T-helper 1 cell (primary cell): Measurements from ENCODE around the gene ENHO.

ENCODE experiments used
- DNase-seq, 5 donors: peaks; one replicate each; pipeline ENCODE4 v3.0.0-alpha.2; 2012 to 2020

The ENHO gene

DNA sequence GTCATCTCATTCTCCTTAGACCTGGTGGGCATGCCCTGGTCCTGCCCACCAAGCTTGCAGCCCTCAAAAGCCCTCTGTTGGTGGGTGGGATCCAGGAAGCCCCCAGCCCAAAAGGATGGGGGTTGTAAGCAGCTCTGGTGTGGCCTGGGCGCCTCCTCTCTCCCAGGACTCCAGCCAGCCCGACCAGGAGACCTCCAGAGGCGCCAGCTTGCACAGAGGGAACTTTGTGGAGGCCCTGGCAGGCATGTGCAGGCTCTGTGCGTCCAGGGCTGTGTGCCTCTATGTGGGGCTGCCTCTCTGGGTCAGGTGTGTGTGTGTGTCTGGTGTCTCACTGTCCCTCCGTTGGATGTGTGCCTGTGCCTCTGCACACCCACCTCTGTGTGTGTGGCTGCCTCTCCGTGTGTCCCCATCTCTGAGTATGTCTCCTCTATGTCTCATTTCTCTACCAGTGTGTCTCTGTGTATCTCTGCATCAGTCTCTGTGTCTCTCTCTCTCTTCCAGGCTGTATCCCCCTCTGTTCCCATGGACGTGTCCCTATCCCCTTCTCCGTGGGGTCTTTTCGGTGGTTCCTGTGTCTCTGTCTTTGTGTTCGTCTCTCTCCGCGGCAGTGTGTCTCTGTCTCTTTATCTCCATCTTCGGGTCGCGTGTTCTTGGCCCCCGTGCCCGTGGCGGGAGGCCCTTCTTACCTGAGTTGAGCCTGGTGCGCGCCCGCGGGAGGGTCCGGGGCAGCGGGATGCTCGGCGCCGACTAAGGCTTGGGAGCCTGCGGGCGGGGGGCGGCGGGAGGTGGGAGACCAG, 501 bp downstream of the ENHO start:
- DNase-seq: no peak

DNA sequence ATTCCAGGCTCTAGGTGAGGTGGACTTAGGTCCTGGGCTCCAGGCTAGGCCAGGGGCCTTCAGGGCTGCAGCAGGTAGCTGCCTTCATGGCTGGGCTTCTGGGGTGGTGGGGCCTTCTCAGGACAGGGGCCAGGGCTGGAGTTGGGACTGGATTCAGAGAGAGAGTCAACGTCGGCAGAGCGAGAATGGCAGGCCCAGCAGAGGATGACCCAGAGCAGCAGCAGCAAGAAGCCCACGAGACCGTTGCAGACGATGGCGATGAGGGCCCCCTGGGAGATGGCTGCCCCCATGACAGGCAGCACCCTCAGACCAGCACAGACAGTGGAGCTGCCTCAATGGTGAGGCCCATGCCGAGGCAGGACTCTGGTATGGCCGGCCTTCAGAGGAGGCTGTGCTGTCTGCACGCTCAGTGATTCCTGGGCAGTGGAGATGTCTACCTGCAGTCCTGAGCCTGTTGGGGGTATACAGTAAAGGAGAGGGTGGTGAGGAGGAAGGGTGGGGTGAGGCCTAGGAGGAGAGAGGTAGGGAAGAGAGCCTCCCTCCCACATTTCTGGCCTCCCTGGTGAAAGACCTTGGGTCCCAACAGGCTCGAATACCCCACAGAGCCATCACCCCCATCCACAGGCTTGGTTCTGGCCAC, 1.3 kb downstream of the ENHO start:
- no peak for DNase-seq

DNA sequence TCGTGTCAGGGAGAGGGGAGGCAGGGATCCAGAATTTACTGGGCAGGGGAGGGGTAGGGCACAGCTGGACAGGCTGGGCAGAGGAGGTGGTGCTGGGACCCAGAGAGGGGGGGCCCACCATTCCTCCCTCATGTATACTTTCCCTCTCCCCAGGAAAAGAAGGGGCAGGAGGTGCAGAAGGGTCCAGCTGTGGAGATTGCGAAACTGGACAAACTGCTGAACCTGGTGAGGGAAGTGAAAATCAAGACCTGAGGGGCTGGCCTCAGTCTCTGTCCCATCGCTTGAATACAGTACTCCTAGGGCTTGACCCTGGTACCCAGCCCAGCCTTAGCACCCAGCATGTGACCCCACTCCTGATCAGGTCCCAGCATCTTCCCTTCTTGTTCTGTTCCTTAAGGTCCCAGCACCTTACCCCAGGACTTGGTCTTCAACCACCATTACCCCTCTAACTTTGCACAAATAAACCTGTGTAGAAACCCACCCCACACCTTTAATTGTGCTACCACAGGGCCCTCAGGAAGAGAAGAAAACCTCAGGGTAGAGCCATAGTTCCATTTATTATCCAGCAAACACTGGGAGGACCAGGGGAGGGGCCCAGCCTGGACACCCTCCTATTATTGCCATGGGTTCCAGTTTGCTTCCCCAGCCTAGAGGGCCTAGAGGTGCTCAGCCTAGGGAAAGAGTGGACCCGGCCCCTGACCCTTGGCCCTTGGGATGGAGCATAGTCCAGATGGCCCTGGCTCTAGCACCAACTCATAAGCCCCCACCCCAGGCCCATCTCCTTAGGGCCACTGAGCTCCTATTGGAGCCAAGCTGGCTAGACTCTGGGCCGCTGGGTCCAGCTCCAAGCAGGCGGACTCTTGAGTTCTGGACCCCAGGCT, 2.0 kb downstream of the ENHO start:
- DNase-seq: no peak

DNA sequence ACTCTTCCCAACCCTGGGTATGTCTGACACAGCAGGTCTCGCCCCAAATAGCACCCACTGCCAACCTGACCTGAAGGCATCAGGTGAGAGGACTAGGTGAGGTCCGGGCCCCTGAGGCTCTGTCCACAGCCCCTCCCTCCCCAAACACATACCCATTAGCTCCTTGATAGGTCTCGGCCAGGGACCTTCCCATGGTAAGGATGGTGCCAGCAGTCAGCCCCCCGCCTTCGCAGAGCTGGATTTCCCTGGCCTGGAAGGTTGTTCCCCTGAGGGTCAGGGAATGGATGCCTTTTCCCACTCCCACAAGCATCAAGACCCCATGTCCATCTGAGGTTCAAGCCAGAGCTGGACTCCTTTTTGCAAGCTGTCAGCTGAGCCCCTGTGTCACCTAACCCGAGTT, 2.7 kb downstream of the ENHO start:
- no peak for DNase-seq

DNA sequence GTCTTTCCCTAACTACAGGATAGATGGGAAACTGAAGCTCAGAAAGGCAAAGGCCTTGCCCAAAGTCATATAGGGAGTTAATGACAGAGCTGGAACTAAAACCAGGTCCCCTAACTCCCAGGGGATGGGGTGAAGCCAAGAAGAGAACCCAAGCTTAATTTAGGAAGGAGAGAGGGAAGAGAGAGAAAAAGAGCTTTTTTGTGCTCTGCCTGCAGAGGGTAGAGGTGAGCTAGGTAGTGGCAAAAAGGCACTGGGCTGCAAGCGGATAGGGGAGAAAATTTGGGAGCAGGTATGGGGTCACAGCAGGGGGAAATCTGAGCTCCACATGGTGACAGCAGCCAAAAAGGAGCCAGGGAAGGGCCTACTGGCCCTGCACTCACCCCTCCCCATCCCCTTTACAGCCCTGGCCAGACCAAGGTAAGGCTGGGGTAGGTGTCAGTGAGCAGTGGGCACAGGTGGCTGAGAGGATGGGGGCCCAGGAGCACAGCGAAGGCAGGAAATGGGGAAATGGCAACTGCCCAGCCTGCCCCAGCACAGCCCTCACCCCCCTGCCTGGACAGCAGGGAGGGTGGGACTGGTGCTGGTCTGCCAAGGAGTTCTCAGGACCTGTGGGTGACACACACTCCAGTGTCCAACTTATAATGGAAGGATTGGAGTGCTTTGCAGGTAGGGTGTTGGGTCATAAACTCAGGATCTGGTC, 3.3 kb downstream of the ENHO start:
- DNase-seq: no peak

DNA sequence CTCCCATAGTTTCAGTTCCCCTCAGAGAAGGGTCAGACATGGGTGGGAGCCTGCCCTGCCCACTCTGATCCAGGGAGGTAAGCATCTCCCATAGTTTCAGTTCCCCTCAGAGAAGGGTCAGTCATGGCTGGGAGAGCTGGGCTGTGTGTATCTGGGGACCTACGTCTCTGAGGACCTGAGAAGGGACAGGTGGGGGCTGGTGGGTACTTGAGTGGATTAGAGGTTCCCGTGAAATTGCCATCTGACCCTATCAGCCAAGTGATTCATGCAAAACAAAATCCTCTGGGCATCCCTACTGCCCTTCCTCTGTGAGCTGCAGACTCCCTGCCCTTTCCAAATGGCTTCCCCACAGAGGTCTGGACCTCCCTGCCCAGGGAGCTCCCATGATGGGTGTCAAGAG, 3.9 kb downstream of the ENHO start:
- DNase-seq: no peak

DNA sequence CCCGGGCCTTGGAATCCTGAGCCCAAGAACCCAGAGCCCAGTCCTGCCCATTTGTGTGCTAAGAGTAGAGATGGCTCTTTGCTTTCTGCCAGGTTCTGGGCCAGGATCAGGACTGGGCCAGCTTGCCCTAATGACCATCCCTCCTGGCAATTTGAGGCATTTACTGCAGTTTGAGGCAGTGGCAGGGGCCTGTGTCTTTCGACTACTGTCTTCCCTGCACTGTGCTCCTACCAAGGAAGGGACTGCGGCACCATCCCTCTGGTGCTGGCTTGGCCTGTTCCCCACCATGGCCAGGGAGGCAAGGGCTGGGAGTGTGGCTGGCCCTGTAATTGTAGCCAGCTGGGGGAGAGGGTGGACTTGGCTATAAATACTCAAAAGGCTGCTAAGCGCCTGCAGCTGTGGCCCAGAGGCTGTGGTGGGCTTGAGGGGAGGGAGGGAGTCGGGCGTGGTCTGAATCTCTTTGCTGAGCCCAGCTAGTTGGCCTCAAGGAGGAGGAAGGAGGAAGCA, 4.6 kb downstream of the ENHO start:
- DNase-seq: no peak

DNA sequence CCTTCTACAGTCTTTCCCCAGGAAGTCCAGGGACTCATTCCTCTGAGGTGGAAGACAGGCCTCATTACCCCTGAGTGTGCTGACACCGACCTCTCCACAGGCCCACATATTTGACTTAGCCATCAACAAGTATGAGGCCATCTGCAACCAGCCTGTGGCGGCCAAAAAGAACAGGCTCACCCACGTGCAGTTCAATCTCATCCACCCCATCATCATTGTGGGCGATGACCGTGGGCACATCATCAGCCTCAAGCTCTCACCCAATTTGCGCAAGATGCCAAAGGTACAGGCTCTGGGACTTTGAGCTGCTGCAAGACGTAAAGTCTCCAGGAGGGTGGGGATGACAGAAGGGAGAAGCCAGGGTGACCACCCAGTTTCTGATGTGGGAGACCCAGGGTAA, 5.6 kb downstream of the ENHO start:
- no peak for DNase-seq

DNA sequence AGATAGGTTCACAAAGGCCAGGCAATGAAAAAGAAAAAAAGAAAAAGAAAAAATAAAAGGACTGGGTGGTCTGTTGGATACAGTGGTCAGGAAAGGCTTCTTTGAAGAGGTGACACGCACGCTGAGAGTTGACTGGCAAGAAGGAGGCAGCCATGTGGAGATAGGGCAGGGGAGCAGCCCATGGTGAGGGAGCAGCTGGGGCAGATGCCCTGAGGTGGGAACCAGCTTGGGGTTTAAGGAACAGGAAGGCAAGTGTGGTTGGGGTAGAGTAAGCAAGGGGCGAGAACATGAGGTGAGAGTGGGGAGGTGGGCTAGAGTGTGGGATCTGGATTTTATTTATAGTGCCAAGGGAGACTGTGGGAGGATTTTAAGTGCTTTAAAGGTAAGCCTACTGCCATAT, 6.8 kb downstream of the ENHO start:
- no peak for DNase-seq

DNA sequence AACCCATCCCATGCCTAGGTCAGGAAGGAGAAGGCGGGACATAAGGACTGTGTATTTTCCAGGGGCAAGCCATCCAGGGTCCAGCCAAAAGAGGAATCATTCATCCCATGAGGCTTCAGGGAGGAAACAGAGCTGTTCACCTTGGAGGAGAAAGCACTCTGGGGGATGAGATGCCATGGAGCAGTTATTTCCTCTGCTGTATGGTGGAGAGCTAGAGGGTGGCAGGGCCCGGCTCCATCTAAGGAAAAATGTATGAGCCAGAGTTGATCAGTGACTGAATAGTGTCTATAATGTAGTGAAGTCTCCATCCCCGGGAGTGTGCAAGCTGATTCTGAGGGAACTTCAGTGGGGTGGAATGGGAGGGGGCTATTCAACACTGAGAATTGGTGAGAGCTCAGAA, 8.0 kb downstream of the ENHO start:
- no peak for DNase-seq

DNA sequence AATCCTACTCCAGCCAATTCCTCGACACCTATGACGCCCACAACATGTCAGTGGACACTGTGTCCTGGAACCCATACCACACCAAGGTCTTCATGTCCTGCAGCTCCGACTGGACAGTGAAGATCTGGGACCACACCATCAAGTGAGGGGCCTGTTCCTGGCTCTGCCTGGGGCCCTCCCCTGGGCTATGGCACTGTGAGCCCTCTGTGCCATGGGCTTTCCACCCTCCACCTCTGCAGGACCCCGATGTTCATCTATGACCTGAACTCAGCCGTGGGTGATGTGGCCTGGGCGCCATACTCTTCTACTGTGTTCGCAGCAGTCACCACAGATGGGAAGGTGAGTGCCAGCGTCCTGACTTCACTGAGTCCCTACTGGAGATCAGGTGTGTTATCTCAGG, 8.4 kb downstream of the ENHO start:
- no peak for DNase-seq

DNA sequence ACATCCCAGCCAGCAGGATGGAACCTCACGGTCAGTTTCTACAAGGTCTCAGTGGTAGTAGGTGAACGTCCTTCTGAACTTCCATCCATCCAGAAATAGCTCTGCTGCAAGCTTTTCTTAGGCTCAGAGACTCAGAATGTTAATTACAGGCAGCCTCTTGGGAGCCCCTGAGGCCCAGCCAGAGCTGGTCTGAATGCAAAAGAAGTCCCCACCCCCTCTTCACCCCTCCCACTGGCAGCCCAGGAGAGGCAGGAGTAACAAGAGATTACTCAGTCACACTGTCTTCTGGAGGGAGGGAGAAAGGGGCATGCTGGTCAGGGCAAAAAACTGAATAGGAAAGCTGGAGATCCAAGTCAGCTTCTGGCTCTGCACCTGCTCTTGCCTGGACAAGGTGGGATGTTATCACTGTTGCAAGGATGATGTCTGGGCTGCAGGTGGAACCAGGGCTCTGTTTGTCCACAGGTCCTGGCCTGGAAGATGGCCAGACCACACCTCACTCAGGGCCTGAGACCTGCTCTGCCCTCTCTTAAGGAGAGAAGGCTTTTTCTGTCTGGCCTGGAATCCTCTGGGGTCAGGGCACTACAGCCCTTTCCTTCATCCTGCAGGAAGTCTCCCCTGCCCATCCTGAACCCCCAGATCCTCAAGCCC, 9.1 kb downstream of the ENHO start:
- DNase-seq: no peak

DNA sequence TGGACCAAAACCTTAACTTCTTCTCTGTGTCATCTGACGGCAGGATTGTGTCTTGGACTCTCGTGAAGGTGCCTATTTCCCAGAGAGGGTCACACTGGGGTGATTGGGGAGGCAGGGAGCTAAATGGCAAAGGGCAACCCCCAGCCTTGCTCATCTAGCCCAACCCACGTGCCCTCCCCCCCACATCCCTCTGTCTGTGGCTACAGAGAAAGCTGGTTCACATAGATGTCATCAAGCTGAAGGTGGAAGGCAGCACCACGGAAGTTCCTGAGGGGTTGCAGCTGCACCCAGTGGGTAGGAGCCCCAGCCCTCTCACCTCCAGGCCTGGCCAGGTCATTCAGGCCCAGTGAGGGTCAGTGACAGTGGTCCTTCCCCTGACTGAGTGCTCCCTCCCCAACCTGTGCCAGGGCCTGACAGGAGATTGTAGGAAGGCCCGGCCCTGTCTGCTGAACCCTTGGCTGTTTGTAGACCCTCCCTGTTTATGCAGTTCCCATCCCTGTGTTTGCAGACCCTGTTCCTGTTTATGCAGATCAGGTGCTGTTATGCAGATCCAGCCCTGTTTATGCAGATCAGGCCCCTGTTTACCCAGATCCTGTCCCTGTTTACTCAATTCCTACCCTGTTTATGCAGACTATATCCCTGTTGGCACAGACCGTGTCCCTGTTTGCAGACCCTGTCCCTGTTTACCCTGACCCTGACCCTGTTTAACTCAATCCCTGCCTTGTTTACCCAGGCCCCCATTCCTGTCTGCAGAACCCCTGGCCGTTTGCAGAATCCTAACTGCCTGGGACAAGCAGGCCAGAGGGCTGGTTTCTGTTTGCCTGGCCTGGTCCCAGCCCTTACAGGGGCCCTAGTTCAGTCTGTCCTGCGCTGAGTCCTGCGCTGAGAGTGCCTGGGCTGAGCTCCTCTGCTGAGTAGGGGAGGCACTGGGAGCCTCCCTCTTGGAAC, 10.4 kb downstream of the ENHO start:
- DNase-seq: no peak

DNA sequence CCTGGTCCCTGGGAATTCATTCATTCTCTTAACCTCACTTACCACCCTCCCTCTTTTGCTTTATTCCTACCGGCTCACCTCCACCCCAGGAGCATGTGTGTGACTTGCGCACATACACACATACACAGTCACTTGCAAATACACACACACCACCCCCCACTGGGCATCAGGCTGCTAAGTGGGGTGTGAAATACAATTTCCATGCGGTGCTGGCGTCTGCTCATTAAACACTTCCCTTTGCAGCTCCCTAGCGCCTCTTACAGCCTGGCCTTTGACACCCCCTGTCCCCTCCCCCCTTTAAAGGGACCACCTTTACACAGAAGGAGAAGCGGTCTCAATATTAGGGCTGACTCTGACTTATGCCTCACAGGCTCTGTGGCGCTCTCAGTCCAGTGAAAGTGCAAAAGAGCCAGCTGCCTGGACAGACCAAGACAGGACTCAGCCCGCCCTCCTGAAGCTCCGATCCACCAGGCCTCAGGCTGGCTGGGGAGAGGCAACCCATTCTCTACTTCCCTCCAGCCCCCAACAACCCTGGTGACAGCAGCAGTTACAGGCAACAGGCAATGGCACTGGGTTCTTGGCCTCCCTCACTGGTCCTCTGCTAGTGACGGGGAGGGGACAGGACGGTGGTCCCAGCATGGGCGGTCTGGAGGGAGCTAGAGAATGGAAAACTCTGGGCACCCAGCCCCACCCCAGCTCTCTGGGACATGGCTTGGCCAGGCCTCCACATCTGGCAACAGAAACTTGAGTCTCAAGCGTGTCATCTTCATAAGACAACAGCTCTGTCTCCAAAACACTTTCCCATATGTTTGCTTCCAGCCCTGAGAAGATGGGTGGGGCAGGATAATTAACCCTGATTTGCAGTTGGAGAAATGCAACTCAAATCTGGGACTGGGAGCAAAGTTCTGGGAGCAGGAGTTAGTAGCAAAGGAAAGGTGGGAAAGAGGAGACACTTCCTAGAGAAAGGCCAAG, 12.0 kb downstream of the ENHO start:
- DNase-seq: no peak

DNA sequence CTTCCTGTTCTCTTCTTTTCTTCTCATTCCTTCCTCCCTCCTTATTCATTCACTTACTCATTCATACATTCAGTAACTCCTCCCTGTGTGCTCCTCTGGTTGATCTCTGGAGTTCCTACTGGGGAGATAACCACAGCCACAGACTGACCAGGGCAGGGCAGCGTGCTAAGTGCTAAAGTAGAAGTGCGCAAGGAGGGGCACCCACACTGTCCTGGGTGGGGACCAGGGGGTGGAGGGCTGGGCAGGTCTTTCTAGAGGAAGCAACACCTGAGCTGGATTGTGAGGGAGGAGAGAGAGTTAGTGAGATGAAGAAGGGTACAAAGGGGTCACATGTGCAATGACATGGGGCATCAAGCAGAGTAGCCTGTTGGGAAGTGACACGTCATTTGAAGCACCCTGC, 13.8 kb downstream of the ENHO start:
- DNase-seq: no peak

DNA sequence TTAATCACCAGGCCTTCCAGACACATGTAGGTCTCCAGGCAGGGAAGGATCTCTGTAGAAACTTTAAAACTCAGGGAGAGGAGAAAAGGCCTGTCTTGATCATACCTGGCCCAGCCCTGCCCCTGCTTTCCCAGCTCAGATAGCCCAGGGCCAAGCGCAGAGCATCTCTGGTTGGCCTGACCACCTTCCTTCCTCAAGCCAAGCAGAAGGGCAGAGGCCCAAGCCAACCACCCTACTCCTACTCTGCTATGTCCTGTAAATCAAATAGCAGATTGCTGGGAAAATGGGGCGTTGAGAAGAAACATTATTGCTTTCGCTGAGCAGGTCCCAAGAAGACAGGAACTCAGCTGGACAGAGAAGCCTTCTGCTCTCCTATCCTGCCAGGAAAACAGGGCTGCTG, 14.3 kb downstream of the ENHO start:
- DNase-seq: no peak

DNA sequence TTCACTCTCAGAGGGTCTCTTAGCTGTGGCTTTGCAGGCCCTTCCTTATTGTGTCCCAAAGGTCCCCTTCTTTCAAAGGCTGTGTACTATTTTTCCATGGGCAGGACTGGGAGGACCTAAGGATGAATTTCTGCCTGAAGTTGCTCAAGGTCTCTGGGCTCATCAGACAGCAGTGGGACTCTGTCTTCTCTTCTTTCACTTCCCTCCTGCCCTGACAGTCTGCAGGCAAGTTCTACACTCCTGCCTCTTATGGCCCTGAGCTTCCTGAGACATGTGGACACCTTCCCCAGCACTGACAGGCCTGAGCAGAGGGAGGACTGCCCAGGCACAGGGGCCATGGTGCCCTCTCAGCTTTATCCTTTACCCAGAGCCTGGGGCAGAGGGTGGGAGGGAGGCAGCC, 14.8 kb downstream of the ENHO start:
- DNase-seq: no peak

DNA sequence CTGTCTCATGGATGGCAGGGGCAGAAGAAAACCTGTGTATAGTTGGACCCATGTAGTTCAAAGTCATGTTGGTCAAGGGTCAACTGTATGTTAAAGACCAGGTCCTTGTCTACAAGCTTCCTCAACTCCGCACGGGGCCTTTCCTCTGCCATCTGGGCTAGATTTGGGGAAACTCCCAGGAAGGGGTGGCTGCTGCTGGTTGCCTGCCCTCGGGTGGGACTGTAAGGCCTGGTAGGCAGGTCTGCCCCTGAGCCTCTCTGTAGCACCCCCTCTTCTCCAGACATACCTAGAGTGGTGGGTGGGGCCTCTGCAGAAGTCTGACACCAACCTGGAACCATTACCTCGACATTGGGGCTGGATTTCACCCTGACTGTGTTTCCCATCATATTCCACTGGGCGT, 15.2 kb downstream of the ENHO start:
- no peak for DNase-seq

DNA sequence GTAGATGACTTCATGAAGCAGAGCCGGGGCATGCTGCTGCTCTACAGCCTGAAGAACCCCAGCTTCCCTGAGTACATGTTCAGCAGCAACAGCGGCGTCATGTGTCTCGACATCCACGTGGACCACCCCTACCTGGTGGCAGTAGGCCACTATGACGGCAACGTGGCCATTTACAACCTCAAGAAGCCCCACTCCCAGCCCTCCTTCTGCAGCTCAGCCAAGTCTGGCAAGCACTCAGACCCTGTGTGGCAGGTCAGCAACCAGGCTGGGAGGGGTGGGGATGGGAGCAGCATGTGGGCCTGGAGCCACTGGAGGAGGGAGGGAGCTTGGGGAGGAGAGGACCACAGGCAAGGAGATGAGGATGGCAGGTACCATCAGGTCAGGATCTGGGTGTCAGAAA, 16.2 kb downstream of the ENHO start:
- DNase-seq: no peak
